ENCODE data around the gene PPP2R2B.

PPP2R2B gene

GRCh38 chr5:146880966-146881365 lies 2.4 kb upstream of the PPP2R2B start:
- H3K4ac ChIP-seq (ENCODE audit: low read depth in 1 of 2, low read length in 2 of 2): no peak overlapping the region
- H3K27ac ChIP-seq (ENCODE audit: low read length, poor library complexity, severe bottlenecking): no peak overlapping the region
- H3K79me1 ChIP-seq (replicated peaks; ENCODE audit: low read length, poor library complexity, severe bottlenecking): no peaks in the 10 kb centered on the region
- H3K9ac ChIP-seq (ENCODE audit: low read length): no peak overlapping the region
- DNase-seq: no peak
- no peak overlapping the region for H4K8ac ChIP-seq (ENCODE audit: low read length)
- H3K9me3 ChIP-seq (ENCODE audit: control insufficient read depth, low read length): no peaks in the 10 kb centered on the region
- H2BK120ac ChIP-seq (ENCODE audit: low read depth, low read length): no peak overlapping the region
- no peak overlapping the region for H2BK15ac ChIP-seq (ENCODE audit: low read depth, poor library complexity, severe bottlenecking)
- no peak overlapping the region for H2AK5ac ChIP-seq (ENCODE audit: low read length, severe bottlenecking)
- WGBS: 71% methylated on average over 5 of the region's 7 CpGs
- H3K14ac ChIP-seq (ENCODE audit: low read length in 2 of 2): no peak overlapping the region
- H2BK5ac ChIP-seq (ENCODE audit: low read depth, low read length, poor library complexity, severe bottlenecking): no peak overlapping the region
- H3K18ac ChIP-seq (ENCODE audit: low read depth in 1 of 2, low read length in 2 of 2): no peak overlapping the region
- H3K4me1 ChIP-seq (ENCODE audit: control insufficient read depth, insufficient read depth, low read depth, low read length): peaks cover 17% of the 10 kb centered on the region
- no peak overlapping the region for H3K4me3 ChIP-seq (ENCODE audit: insufficient read depth in 1 of 2, low read depth in 1 of 2, low read length in 2 of 2)
- H3K36me3 ChIP-seq (ENCODE audit: control insufficient read depth in 1 of 2, insufficient read depth in 2 of 2, low read depth in 1 of 2, low read length in 2 of 2): no peaks in the 10 kb centered on the region
- H3K27me3 ChIP-seq (ENCODE audit: control insufficient read depth in 1 of 2, insufficient read depth in 1 of 2, low read length in 2 of 2): peaks cover 30 to 34% of the 10 kb centered on the region in 2 experiments
- no peak overlapping the region for H2BK12ac ChIP-seq (ENCODE audit: low read length in 2 of 2)
- H4K91ac ChIP-seq (ENCODE audit: low read length): no peak overlapping the region
- H3K23ac ChIP-seq (ENCODE audit: low read length in 2 of 2): no peak overlapping the region
- no peak overlapping the region for H3K4me2 ChIP-seq (ENCODE audit: low read length, poor library complexity, severe bottlenecking)
- no peak overlapping the region for H2AFZ ChIP-seq (ENCODE audit: low read depth, low read length)

GRCh38 chr5:146877783-146878475 lies 628 bp downstream of the PPP2R2B start:
- H3K4me2 ChIP-seq (ENCODE audit: low read length, poor library complexity, severe bottlenecking): peak overlapping the region; percentile 93
- H3K36me3 ChIP-seq (ENCODE audit: control insufficient read depth in 1 of 2, insufficient read depth in 2 of 2, low read depth in 1 of 2, low read length in 2 of 2): no peaks in the 10 kb centered on the region
- peak overlapping the region; percentile 66 to 74 for H3K4me3 ChIP-seq (ENCODE audit: insufficient read depth in 1 of 2, low read depth in 1 of 2, low read length in 2 of 2)
- H3K9ac ChIP-seq (ENCODE audit: low read length): no peak overlapping the region
- no peak overlapping the region for H2BK5ac ChIP-seq (ENCODE audit: low read depth, low read length, poor library complexity, severe bottlenecking)
- H2AK5ac ChIP-seq (ENCODE audit: low read length, severe bottlenecking): no peak overlapping the region
- no peak overlapping the region for H4K8ac ChIP-seq (ENCODE audit: low read length)
- no peak overlapping the region for H3K4ac ChIP-seq (ENCODE audit: low read depth in 1 of 2, low read length in 2 of 2)
- DNase-seq: peak; percentile 10
- no peak overlapping the region for H4K91ac ChIP-seq (ENCODE audit: low read length)
- H3K9me3 ChIP-seq (ENCODE audit: control insufficient read depth, low read length): no peaks in the 10 kb centered on the region
- H2BK12ac ChIP-seq (ENCODE audit: low read length in 2 of 2): no peak overlapping the region
- no peak overlapping the region for H3K18ac ChIP-seq (ENCODE audit: low read depth in 1 of 2, low read length in 2 of 2)
- no peak overlapping the region for H2BK120ac ChIP-seq (ENCODE audit: low read depth, low read length)
- no peaks in the 10 kb centered on the region for H3K79me1 ChIP-seq (replicated peaks; ENCODE audit: low read length, poor library complexity, severe bottlenecking)
- no peak overlapping the region for H2AFZ ChIP-seq (ENCODE audit: low read depth, low read length)
- peaks cover 19% of the 10 kb centered on the region for H3K4me1 ChIP-seq (ENCODE audit: control insufficient read depth, insufficient read depth, low read depth, low read length)
- H3K14ac ChIP-seq (ENCODE audit: low read length in 2 of 2): no peak overlapping the region
- WGBS: 1% methylated on average over 46 of the region's 59 CpGs
- H3K23ac ChIP-seq (ENCODE audit: low read length in 2 of 2): no peak overlapping the region
- no peak overlapping the region for H2BK15ac ChIP-seq (ENCODE audit: low read depth, poor library complexity, severe bottlenecking)
- H3K27ac ChIP-seq (ENCODE audit: low read length, poor library complexity, severe bottlenecking): no peak overlapping the region
- H3K27me3 ChIP-seq (ENCODE audit: control insufficient read depth in 1 of 2, insufficient read depth in 1 of 2, low read length in 2 of 2): peaks cover 30 to 43% of the 10 kb centered on the region in 2 experiments

GRCh38 chr5:146877178-146877681 lies 1.3 kb downstream of the PPP2R2B start:
- Histone ChIP-seq H3K4me1 (ENCODE audit: control insufficient read depth, insufficient read depth, low read depth, low read length) (peaks cover 19% of the 10 kb centered on the region), H3K27me3 (ENCODE audit: control insufficient read depth in 1 of 2, insufficient read depth in 1 of 2, low read length in 2 of 2) (peaks cover 30 to 43% of the 10 kb centered on the region in 2 experiments), H3K18ac (ENCODE audit: low read depth in 1 of 2, low read length in 2 of 2) (no peak overlapping the region), H2AK5ac (ENCODE audit: low read length, severe bottlenecking) (no peak overlapping the region), H2BK5ac (ENCODE audit: low read depth, low read length, poor library complexity, severe bottlenecking) (no peak overlapping the region), H4K8ac (ENCODE audit: low read length) (no peak overlapping the region), H3K4ac (ENCODE audit: low read depth in 1 of 2, low read length in 2 of 2) (no peak overlapping the region), H3K9ac (ENCODE audit: low read length) (no peak overlapping the region), H4K91ac (ENCODE audit: low read length) (no peak overlapping the region), H3K4me2 (ENCODE audit: low read length, poor library complexity, severe bottlenecking) (peak overlapping the region; percentile 93), H2BK120ac (ENCODE audit: low read depth, low read length) (no peak overlapping the region), H2BK12ac (ENCODE audit: low read length in 2 of 2) (no peak overlapping the region), H3K14ac (ENCODE audit: low read length in 2 of 2) (no peak overlapping the region), H3K79me1 (replicated peaks; ENCODE audit: low read length, poor library complexity, severe bottlenecking) (no peaks in the 10 kb centered on the region), H3K27ac (ENCODE audit: low read length, poor library complexity, severe bottlenecking) (no peak overlapping the region), H3K36me3 (ENCODE audit: control insufficient read depth in 1 of 2, insufficient read depth in 2 of 2, low read depth in 1 of 2, low read length in 2 of 2) (no peaks in the 10 kb centered on the region), H2BK15ac (ENCODE audit: low read depth, poor library complexity, severe bottlenecking) (no peak overlapping the region), H3K9me3 (ENCODE audit: control insufficient read depth, low read length) (no peaks in the 10 kb centered on the region), H3K4me3 (ENCODE audit: insufficient read depth in 1 of 2, low read depth in 1 of 2, low read length in 2 of 2) (peak overlapping the region; percentile 66 to 74), H3K23ac (ENCODE audit: low read length in 2 of 2) (no peak overlapping the region), H2AFZ (ENCODE audit: low read depth, low read length) (no peak overlapping the region)
- WGBS: 14% methylated on average over 12 of the region's 14 CpGs
- DNase-seq: no peak

- Histone ChIP-seq H3K4me1 (ENCODE audit: control insufficient read depth, insufficient read depth, low read depth, low read length) (peaks cover 14% of the 10 kb centered on the region), H3K4me3 (ENCODE audit: insufficient read depth in 1 of 2, low read depth in 1 of 2, low read length in 2 of 2) (no peak overlapping the region), H3K4ac (ENCODE audit: low read depth in 1 of 2, low read length in 2 of 2) (no peak overlapping the region), H2BK120ac (ENCODE audit: low read depth, low read length) (no peak overlapping the region), H3K4me2 (ENCODE audit: low read length, poor library complexity, severe bottlenecking) (no peak overlapping the region), H2AK5ac (ENCODE audit: low read length, severe bottlenecking) (no peak overlapping the region), H3K14ac (ENCODE audit: low read length in 2 of 2) (no peak overlapping the region), H2AFZ (ENCODE audit: low read depth, low read length) (no peak overlapping the region), H2BK5ac (ENCODE audit: low read depth, low read length, poor library complexity, severe bottlenecking) (no peak overlapping the region), H2BK12ac (ENCODE audit: low read length in 2 of 2) (no peak overlapping the region), H3K27me3 (ENCODE audit: control insufficient read depth in 1 of 2, insufficient read depth in 1 of 2, low read length in 2 of 2) (peaks cover 15 to 30% of the 10 kb centered on the region in 2 experiments), H4K8ac (ENCODE audit: low read length) (no peak overlapping the region), H3K18ac (ENCODE audit: low read depth in 1 of 2, low read length in 2 of 2) (no peak overlapping the region), H3K9ac (ENCODE audit: low read length) (no peak overlapping the region), H3K9me3 (ENCODE audit: control insufficient read depth, low read length) (no peaks in the 10 kb centered on the region), H2BK15ac (ENCODE audit: low read depth, poor library complexity, severe bottlenecking) (no peak overlapping the region), H4K91ac (ENCODE audit: low read length) (no peak overlapping the region), H3K79me1 (replicated peaks; ENCODE audit: low read length, poor library complexity, severe bottlenecking) (no peaks in the 10 kb centered on the region), H3K27ac (ENCODE audit: low read length, poor library complexity, severe bottlenecking) (no peak overlapping the region), H3K36me3 (ENCODE audit: control insufficient read depth in 1 of 2, insufficient read depth in 2 of 2, low read depth in 1 of 2, low read length in 2 of 2) (no peaks in the 10 kb centered on the region), H3K23ac (ENCODE audit: low read length in 2 of 2) (no peak overlapping the region)
- WGBS: 88% methylated on average over 7 of the region's 7 CpGs
- DNase-seq: no peak
Observed at GRCh38 chr5:146873186-146873917, 5.2 kb downstream of the PPP2R2B start.

Measured in mesenchymal stem cell (in vitro differentiated cells and primary cell).